ENCODE measurements around the gene SKI. TPM values are rescaled to one million over a fixed set of nuclear protein-coding genes. Genes with fewer than 3 reads are reported as not detected.
A peak's percentile ranks its signal among the peaks of the same experiment; 100 is the strongest.

SKI gene
- total RNA-seq, 1 donor from 2014 or later, result 19.3 TPM

DNA sequence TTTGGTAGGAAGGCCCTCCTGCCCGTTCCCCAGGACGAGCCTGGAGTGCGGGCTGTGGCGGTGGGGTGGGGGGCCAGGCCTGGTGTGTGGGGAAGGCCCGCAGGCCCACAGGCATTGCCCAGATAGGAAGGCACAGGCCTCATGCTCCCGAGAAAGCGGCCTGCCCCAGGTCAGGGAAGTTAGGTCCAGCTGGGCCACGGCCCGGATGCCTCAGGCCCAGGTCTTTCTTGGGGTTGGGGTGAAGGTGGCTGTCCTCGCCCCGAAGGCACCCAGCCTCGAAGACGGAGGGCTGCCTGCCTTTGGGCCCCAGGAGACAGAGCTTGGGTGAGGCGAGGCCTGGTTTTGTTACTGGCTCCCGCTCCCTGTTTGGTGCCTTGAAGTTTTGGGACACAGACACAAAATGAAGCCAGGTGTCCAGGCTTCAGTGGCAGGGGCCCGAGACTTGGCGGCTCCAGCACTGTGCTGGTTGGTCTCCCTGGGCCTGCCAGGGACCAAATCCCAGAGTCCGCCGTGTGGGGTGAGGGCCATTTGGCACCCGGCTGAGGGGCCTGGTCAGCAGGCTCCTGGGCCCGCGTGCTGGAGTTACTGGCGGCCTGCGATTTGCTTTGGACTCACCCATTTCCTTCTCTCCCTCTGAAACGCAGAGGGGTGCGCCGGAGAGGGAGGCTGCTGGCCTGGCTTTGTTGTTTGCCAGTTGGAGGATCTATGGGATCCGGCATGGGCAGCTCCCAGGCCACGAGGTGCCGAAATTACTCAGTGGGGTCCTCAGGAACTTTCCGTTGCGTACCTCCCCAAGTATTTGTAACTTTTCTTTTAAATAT is 2.0 kb downstream of the SKI start:
- DNase-seq, result no peak

- peak; percentile 60 for DNase-seq
Observed at GRCh38 chr1:2230781-2231531, 2.8 kb downstream of the SKI start.

- DNase-seq, result peak; percentile 48
Observed at GRCh38 chr1:2231532-2232254, 3.6 kb downstream of the SKI start.

- peak; percentile 39 for DNase-seq
Observed at GRCh38 chr1:2232255-2232915, 4.3 kb downstream of the SKI start.

- no peak for DNase-seq
Observed at GRCh38 chr1:2232916-2233438, 4.9 kb downstream of the SKI start.

DNA sequence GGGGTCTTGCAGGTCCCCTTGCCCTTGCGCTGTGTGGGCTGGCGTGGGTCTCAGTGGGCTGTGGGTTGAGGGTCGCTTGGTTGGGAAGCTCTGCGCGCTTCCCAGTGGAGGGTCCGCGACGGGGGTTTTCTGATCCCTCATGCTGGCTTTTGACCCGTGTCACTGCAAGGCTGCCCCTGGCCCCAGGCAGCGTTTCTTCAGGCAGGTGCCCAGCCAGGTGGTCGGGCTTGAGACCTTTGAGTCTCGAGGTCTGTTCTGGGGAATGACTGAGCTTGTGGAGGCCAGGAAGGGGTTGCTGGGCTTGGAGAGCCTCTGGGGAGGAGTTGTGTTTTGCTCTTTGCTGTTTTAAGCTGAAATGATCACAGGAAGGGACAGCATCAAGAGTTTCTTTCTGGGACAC is 5.3 kb downstream of the SKI start:
- DNase-seq, result no peak

- DNase-seq, result peak; percentile 45
Observed at GRCh38 chr1:2233997-2234761, 6.1 kb downstream of the SKI start.

DNA sequence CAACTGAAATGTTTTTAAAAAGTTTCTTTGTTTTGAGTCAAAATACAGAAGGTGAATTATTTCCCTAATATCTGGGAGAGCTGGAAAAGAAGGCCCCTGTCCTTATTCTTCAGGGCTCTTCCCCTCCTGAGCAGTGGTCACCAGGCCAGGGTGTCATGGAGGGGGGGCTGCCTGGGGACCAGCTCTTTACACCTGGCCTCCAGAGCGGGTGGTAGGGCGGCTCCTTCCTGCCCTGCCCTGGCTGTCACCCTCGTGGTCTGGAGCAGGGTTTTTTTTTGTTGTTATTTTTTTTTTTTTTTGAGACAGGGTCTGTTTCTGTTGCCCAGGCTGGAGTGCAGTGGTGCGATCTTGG is 6.6 kb downstream of the SKI start:
- DNase-seq, result no peak

GRCh38 chr1:2235300-2235998 is 7.3 kb downstream of the SKI start:
- no peak for DNase-seq

- no peak for DNase-seq
Observed at GRCh38 chr1:2236695-2237677, 8.9 kb downstream of the SKI start.

DNA sequence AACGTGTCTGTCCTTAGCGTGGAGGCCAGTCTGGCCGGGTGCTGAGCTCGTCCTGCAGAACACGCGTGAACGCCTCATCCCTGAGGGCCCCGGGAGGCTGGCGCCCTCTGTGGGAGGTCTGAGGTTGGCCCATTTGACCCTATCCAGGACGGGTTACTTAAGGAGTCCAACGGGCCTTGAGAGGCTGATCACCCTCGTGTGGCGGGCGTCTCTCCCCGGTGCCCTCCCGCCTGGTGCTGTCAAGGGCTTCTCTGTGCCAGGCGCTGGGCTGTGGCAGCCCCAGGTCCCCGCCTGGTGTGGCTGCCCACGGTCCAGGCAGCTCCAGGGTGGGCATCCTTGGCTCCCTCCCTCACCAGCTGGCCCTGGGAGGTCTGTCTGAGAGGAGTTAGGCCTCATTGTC is 9.7 kb downstream of the SKI start:
- no peak for DNase-seq

DNA sequence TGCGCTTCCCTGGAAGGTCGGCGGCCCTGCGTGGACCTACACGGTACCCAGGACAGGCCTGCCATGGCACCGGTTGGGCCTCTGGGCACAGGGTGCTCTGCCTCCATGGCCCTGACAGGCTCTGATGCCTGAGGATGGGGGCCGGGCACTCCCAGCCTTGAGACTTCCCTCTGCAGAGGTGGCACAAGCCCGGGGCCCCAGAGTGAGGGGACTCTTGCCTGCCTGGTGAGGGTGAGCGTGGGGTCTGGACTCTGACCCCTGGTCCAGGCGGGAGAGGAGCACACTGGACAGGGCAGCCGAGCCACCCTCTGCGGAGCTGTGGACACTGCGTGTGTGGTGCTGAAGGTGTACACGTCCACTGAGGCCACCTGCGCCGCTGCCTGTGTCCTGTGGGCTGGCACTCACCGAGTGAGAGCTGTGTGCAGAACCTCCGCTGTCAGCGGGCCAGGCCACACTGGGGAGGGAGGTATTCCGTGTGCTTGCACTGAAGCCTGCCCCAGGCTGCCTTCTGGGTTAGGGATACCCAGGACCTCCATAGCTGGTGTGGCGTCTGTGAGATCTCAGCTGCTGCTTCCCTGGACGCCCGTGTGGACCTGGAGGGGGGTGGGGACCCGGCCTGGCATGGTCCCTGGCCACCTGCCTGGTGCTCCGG is 10.4 kb downstream of the SKI start:
- DNase-seq, result no peak

- DNase-seq, result no peak
Observed at GRCh38 chr1:2239013-2239370, 10.9 kb downstream of the SKI start.

DNA sequence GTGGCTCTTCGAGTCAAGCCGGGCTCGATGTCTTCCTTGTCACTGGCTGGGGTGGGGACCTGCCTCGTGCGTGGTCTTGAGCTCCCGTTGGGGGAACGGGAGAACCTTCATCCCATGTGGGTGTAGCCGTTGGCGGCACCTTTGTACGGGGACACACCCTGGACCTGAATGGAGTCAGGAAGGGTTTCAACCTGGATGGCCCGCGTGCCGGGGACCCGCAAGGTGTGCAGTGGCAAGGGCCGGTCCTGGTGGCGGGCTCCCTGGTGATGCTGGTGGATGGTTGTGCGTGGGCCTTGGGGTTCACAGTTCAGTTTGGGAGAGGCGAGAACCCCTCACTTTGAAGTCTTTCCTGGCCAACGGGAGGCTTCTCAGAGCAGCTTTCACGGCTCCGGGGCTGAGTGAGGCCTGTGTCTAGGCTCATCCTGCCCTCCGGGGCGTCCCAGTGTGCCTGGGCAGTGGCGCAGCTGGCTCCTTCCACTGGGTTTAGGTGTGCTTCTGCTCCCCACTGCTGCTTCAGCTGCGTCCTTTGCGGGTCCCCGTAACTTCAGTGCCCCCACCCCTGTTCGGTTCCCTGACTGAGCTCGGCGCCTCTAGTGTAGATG is 11.4 kb downstream of the SKI start:
- DNase-seq, result no peak

DNA sequence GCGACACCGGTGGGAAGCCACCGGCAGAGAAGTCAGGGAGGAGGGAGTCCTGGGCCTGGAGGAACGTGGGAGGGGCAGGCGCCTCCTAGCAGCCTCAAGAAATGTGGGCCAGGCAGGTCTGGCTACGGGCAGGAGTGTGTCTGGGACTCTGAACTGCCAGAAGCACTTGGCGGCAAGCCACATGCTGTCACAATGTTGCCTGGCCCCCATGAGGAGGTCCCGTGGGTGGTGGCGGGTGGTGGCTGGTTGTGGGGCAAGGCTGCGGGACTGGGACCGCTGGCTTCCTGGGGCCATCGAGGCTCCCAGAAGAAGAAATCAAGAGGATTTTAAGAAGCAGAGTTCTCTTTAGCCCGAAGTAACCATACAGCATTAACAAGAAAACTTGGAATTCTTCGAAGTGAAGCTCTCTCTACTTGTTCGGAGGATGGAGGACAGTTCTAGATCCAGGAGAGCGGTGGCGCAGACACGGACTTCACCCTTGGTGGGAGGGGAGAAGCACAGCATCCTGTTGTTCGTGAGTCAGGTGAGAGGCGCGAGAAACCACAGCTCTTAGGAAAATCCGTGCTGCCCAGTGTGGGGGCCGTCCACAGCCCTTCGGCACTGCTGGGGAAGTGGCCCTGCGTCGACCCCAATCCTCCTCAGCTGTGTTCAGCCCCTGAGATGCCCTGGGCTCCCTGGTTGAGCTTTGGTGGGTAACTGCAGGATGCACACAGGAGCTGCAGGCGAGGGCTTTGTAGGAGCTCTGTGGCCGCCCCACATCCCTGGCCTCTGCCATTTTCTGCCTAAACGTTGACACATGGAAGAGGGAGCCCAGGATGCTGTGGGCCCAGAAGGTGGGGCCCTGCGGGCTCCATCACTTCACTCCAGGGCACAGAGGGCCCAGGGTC is 12.4 kb downstream of the SKI start:
- no peak for DNase-seq

DNA sequence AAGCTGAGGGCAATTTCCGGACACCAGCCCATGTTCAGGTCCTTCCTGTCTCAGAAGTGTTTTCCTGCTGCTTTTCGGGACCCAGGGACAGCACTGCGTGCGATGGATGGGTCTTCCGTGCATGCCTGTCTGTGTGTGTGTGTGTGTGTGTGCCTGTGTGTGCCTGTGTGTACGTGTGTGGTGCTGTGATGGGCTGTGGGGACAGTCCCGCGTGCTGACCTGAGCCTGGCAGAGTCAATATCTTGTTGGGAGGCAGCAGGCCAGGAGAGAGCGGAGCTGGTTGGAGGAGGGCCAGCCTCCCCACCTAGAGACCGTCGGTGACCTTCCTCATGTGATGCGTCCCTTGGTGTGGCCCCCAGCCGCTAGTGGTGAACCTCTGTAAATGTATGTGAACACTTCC is 13.7 kb downstream of the SKI start:
- DNase-seq, result no peak

DNA sequence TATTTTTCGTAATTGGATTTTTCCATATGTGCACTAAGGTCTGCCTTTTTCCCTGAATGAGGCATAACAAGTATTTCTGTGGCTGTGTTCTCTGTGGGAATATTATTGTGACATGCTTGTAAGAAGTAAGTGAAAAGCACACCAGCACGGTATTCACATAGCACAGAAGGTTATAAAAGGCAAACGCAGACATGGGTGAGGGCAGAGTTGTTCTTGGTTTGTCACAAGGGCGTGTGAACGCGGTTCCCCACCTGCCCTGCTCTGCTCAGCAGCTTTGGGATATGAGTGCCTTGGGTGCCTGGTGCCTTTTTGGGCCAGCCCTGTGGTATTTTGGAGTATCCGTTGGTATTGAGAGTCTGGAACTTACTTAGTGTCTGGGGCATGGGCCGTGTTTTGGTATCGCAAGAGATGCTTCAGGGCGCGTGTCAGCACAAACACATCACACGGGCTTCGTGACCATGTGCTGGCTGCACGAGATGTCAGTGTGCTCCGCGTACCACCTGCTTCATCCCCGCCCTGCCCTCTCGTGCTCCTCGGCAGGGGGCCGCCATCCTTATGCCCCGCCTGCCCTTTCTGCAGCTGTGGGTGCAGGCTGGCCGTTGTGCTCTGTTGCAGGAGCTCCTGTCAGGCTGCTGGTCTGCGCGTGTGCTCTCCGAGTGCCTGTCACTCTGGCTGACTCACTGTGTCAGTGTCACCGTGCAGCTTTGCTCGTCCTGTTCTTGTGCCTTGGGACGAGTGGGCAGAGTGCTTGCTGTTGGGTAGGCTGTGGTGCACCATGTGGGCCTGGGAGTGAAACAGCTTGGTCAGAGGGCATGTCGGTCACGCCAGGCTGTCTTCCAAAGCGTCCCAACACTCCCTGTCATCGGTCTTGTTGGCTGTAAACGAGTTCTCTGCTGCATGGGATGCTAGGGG is 15.0 kb downstream of the SKI start:
- DNase-seq, result peak; percentile 58

Measured in occipital lobe (tissue), 2 donors.